HepG2 (cell line): ENCODE measurements around the gene SLC9C2. TPM values are rescaled to one million over a fixed set of nuclear protein-coding genes. Genes with fewer than 3 reads are reported as not detected.

Experiments
- ATAC-seq: fragments of 200-7000 bp; cut with Tn5 transposase; 3 replicates; pipeline ENCODE4 v1.9.1; 2020; ENCODE audit warnings: mild to moderate bottlenecking, moderate library complexity
- BruUV-seq: library from RNA; stranded (reverse); fragments of 400-500 nt; replicated peaks from 2 replicates; lab custom pipeline; 2021; lab: Mats Ljungman, UMichigan
- CTCF ChIA-PET: fragments of 300-600 bp; formaldehyde crosslinking; extraction: SDS; loops from one replicate; lab custom pipeline; 2021; ENCODE audit warnings: low total read pairs, inconsistent platforms, low intra/inter-chr PET ratio; lab: Yijun Ruan, JAX
- POLR2A ChIA-PET: fragments of 350-600 bp; sonication (Branson Sonifier 250); formaldehyde crosslinking; loops from one replicate; lab custom pipeline; 2020; ENCODE audit warnings: antibody characterized with exemption, inconsistent platforms; lab: Yijun Ruan, JAX
- DNase-seq: peaks from one replicate; pipeline ENCODE4 v3.0.0-alpha.2; 2015; ENCODE audit warnings: low spot score
- FAIRE-seq: peaks from 3 replicates; lab custom pipeline; 2011; peaks lifted over from hg19 to GRCh38; lab: Jason Lieb, UNC
- H2AFZ ChIP-seq: one replicate; pipeline ENCODE4 v1.6.1; 2011; ENCODE audit warnings: low read length, inconsistent platforms
- H3K27ac ChIP-seq: fragments of 300-600 bp; 3 replicates; pipeline ENCODE4 v1.8.0; 2011; ENCODE audit warnings: mixed run types, mild to moderate bottlenecking, mixed read lengths, low read length, inconsistent platforms; ENCODE audit not compliant: insufficient read depth; ENCODE audit errors: extremely low read length
- H3K27me3 ChIP-seq, 2 experiments: fragments of 200-600 bp in 1 of 2; 2 replicates in 1 of 2; 3 replicates in 1 of 2; pipeline versions ENCODE4 v1.6.0 to v1.8.0; 2011; ENCODE audit warnings: low read length in 2 of 2, mild to moderate bottlenecking in 2 of 2, moderate library complexity in 2 of 2, inconsistent platforms in 1 of 2; ENCODE audit not compliant: insufficient read depth in 2 of 2, control insufficient read depth in 1 of 2
- H3K36me3 ChIP-seq, 2 experiments: fragments of 200-600 bp in 1 of 2; replicated peaks in 1 of 2; 2 replicates in 1 of 2; 3 replicates in 1 of 2; pipeline versions ENCODE4 v1.5.1 to v1.8.0; 2011; ENCODE audit warnings: low read length in 2 of 2, inconsistent platforms in 1 of 2; ENCODE audit not compliant: insufficient read depth in 2 of 2, control insufficient read depth in 1 of 2
- H3K4me1 ChIP-seq: 2 replicates; pipeline ENCODE4 v1.5.1; 2012; ENCODE audit warnings: low read length, inconsistent platforms; ENCODE audit not compliant: insufficient read depth
- H3K4me2 ChIP-seq: 2 replicates; pipeline ENCODE4 v1.6.0; 2011; ENCODE audit warnings: low read depth, low read length, inconsistent platforms
- H3K4me3 ChIP-seq, 3 experiments: fragments of 200-600 bp in 1 of 3; sonication (generic), shearing (Covaris generic) in 1 of 3; replicated peaks in 1 of 3; 2 replicates each; pipeline ENCODE4 v1.5.1; 2011 to 2016; ENCODE audit warnings: low read length in 3 of 3, inconsistent platforms in 2 of 3, low read depth in 2 of 3, mild to moderate bottlenecking in 2 of 3, control low read depth in 1 of 3, mixed read lengths in 1 of 3; ENCODE audit not compliant: insufficient read depth in 1 of 3
- H3K79me2 ChIP-seq: one replicate; pipeline ENCODE4 v1.6.1; 2011; ENCODE audit warnings: low read length, inconsistent platforms; ENCODE audit not compliant: insufficient read depth
- H3K9ac ChIP-seq: 2 replicates; pipeline ENCODE4 v1.6.0; 2011; ENCODE audit warnings: mild to moderate bottlenecking, low read depth, low read length, inconsistent platforms; ENCODE audit not compliant: insufficient read depth
- H3K9me3 ChIP-seq: 2 replicates; pipeline ENCODE4 v1.5.1; 2012; ENCODE audit warnings: mild to moderate bottlenecking, low read length
- H4K20me1 ChIP-seq: 2 replicates; pipeline ENCODE4 v1.6.0; 2011; ENCODE audit warnings: inconsistent platforms, mild to moderate bottlenecking, low read length, moderate library complexity; ENCODE audit not compliant: insufficient read depth
- CHD2 ChIP-seq: IDR thresholded peaks from 2 replicates; pipeline ENCODE4 v1.6.1; 2011; ENCODE audit warnings: low read depth, low read length, improper control_type of control experiment
- HNRNPH1 ChIP-seq: fragments of 200-400 bp; formaldehyde crosslinking; optimal IDR thresholded peaks from 2 replicates; pipeline ENCODE3; 2017; ENCODE audit warnings: mild to moderate bottlenecking, low read depth, low read length
- RFX5 ChIP-seq: IDR thresholded peaks from 2 replicates; pipeline ENCODE4 v1.6.1; 2011; ENCODE audit warnings: low read depth, low read length, improper control_type of control experiment
- SETDB1 ChIP-seq: sonication (generic); formaldehyde crosslinking; IDR thresholded peaks from 2 replicates; pipeline ENCODE4 v1.5.1; 2020; ENCODE audit warnings: missing genetic modification reagents, mild to moderate bottlenecking, borderline replicate concordance
- ZMYM2 ChIP-seq: sonication (generic); formaldehyde crosslinking; IDR thresholded peaks from 2 replicates; pipeline ENCODE4 v1.8.0; 2022; ENCODE audit warnings: mild to moderate bottlenecking, missing genetic modification reagents
- ZNF225 ChIP-seq: sonication (generic); formaldehyde crosslinking; IDR thresholded peaks from 2 replicates; pipeline ENCODE4 v1.4.0; 2020; ENCODE audit warnings: mild to moderate bottlenecking, missing genetic modification reagents
- ZNF232 ChIP-seq: sonication (generic); formaldehyde crosslinking; IDR thresholded peaks from 2 replicates; pipeline ENCODE4 v1.4.0; 2020; ENCODE audit warnings: missing genetic modification reagents, borderline replicate concordance
- ZNF430 ChIP-seq: sonication (generic); formaldehyde crosslinking; IDR thresholded peaks from 2 replicates; pipeline ENCODE4 v1.9.0; 2021; ENCODE audit warnings: mild to moderate bottlenecking, missing genetic modification reagents
- ZNF614 ChIP-seq: IDR thresholded peaks from 2 replicates; pipeline ENCODE4 v1.6.1; 2018; ENCODE audit warnings: missing biosample characterization, missing genetic modification reagents, inconsistent platforms, borderline replicate concordance
- ZNF775 ChIP-seq: sonication (generic); formaldehyde crosslinking; IDR thresholded peaks from 2 replicates; pipeline ENCODE4 v1.4.0; 2020; ENCODE audit warnings: missing genetic modification reagents, mild to moderate bottlenecking, moderate library complexity, borderline replicate concordance
- ZNF790 ChIP-seq: sonication (generic); formaldehyde crosslinking; IDR thresholded peaks from 2 replicates; pipeline ENCODE4 v1.8.0; 2022; ENCODE audit warnings: missing genetic modification reagents, mild to moderate bottlenecking, borderline replicate concordance
- WGBS: methylation state at CpG from one replicate; pipeline ENCODE4 v1.1.6; 2017; ENCODE audit warnings: low lambda C conversion rate; 5-methylcytosine and 5-hydroxymethylcytosine counted together
- in situ Hi-C: cut with HindIII; loops from 2 replicates; pipeline ENCODE4 v1.10.0; 2017; ENCODE audit warnings: low pct_unique_long_range_greater_than_20kb; ENCODE audit not compliant: extremely low pct_ligation_motif_present
- intact Hi-C: fragments of 100-400 bp; cut with micrococcal nuclease; formaldehyde crosslinking; loops from one replicate; pipeline ENCODE4 v1.10.0; 2022; ENCODE audit not compliant: unreplicated experiment
- polyA plus RNA-seq, 8 experiments: library from polyadenylated mRNA; depleted of rRNA in 3 of 8; stranded (reverse) in 7 of 8; unstranded in 1 of 8; fragments of >200 nt; fragmentation: Illumina TruSeq in 4 of 8; extraction: Trizol in 4 of 8; gene quantifications; 2 replicates each; pipeline versions ENCODE4 v1.2.1 to v1.2.3, GENCODE V29; 2011 to 2016; ENCODE audit warnings: low read depth in 4 of 8, missing spikeins in 1 of 8, mixed read lengths in 1 of 8; ENCODE audit not compliant: insufficient read depth in 1 of 8
- total RNA-seq, 5 experiments: library from RNA; depleted of rRNA; stranded (reverse); fragments of >200 nt; fragmentation: Illumina TruSeq; extraction: Trizol; gene quantifications; 2 replicates each; pipeline ENCODE4 v1.2.3, GENCODE V29; 2016; ENCODE audit warnings: low read depth in 1 of 5
- TF ChIP-seq, protein P1 (sequence below): IDR thresholded peaks from 2 replicates; pipeline ENCODE4 v1.6.1; 2016; ENCODE audit warnings: missing compliant biosample characterization, missing genetic modification reagents, borderline replicate concordance
- TF ChIP-seq, protein P2 (sequence below): sonication (generic); formaldehyde crosslinking; conservative IDR thresholded peaks from 2 replicates; pipeline ENCODE4 v1.4.0; 2020; ENCODE audit warnings: missing genetic modification reagents
- TF ChIP-seq, protein P3 (sequence below): sonication (generic); formaldehyde crosslinking; IDR thresholded peaks from 2 replicates; pipeline ENCODE4 v1.5.0; 2020; ENCODE audit warnings: missing genetic modification reagents
- TF ChIP-seq, protein P4 (sequence below): sonication (generic); formaldehyde crosslinking; IDR thresholded peaks from 2 replicates; pipeline ENCODE4; 2020; ENCODE audit warnings: missing genetic modification reagents, mild to moderate bottlenecking, borderline replicate concordance

The SLC9C2 gene
- total and polyA plus RNA-seq, 2 of the 13 experiments (the other 11 are each of a cell fraction or from before 2014, with no cell fraction given) = 0.03 TPM; not detected in 1

DNA sequence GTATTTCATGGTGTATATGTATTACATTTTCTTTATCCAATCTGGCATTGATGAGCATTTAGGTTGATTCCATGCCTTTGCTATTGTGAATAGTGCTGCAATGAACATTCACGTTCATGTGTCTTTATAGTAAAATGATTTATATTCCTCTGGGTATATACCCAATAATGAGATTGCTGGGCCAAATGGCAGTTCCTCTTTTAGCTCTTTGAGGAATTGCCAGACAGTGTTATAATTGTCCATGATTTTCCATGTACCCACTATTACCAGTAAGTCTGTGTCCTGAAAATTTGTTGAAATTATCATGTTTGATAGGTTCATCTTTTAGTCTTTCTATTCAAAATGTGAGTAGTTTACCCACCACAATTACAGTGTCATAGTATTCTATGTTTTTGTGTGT lies 34.4 kb downstream of the SLC9C2 start:
- no peak overlapping the region for H3K27ac ChIP-seq
- ATAC-seq (no peak), FAIRE-seq (no peak), DNase-seq (no peak)
- H4K20me1 ChIP-seq = no peaks in the 10 kb centered on the region
- H3K36me3 ChIP-seq = no peaks in the 10 kb centered on the region
- no peak overlapping the region for H3K4me2 ChIP-seq
- H3K4me3 ChIP-seq = no peak overlapping the region
- no TSS peak for BruUV-seq
- no peaks in the 10 kb centered on the region; a peak in 1 of 5 replicates for H3K27me3 ChIP-seq
- CTCF ChIA-PET = no interaction called here
- no peak overlapping the region for H3K9ac ChIP-seq
- 0% methylated on average over 1 of the region's 1 CpG for WGBS
- no peaks in the 10 kb centered on the region for H3K79me2 ChIP-seq
- intact Hi-C loops (no loop called here), in situ Hi-C loops (no loop called here)
- H2AFZ ChIP-seq = no peak overlapping the region
- POLR2A ChIA-PET = no interaction called here
- TF ChIP-seq, protein P1, sequence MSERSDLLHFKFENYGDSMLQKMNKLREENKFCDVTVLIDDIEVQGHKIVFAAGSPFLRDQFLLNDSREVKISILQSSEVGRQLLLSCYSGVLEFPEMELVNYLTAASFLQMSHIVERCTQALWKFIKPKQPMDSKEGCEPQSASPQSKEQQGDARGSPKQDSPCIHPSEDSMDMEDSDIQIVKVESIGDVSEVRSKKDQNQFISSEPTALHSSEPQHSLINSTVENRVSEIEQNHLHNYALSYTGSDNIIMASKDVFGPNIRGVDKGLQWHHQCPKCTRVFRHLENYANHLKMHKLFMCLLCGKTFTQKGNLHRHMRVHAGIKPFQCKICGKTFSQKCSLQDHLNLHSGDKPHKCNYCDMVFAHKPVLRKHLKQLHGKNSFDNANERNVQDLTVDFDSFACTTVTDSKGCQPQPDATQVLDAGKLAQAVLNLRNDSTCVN (CRISPR knock-in tag) = no peak
- TF ChIP-seq ZNF232 (CRISPR knock-in tag) (no peak), ZMYM2 (CRISPR knock-in tag) (no peak), HNRNPH1 (no peak), ZNF614 (CRISPR knock-in tag) (no peak), ZNF775 (no peak), CHD2 (no peak), ZNF430 (no peak), ZNF790 (CRISPR knock-in tag) (no peak), ZNF225 (CRISPR knock-in tag) (no peak), RFX5 (no peak), SETDB1 (CRISPR knock-in tag) (no peak)
- TF ChIP-seq, protein P2, sequence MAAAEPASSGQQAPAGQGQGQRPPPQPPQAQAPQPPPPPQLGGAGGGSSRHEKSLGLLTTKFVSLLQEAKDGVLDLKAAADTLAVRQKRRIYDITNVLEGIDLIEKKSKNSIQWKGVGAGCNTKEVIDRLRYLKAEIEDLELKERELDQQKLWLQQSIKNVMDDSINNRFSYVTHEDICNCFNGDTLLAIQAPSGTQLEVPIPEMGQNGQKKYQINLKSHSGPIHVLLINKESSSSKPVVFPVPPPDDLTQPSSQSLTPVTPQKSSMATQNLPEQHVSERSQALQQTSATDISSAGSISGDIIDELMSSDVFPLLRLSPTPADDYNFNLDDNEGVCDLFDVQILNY (CRISPR knock-in tag) = no peak
- TF ChIP-seq, protein P3, sequence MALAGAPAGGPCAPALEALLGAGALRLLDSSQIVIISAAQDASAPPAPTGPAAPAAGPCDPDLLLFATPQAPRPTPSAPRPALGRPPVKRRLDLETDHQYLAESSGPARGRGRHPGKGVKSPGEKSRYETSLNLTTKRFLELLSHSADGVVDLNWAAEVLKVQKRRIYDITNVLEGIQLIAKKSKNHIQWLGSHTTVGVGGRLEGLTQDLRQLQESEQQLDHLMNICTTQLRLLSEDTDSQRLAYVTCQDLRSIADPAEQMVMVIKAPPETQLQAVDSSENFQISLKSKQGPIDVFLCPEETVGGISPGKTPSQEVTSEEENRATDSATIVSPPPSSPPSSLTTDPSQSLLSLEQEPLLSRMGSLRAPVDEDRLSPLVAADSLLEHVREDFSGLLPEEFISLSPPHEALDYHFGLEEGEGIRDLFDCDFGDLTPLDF (CRISPR knock-in tag) = no peak
- TF ChIP-seq, protein P4, sequence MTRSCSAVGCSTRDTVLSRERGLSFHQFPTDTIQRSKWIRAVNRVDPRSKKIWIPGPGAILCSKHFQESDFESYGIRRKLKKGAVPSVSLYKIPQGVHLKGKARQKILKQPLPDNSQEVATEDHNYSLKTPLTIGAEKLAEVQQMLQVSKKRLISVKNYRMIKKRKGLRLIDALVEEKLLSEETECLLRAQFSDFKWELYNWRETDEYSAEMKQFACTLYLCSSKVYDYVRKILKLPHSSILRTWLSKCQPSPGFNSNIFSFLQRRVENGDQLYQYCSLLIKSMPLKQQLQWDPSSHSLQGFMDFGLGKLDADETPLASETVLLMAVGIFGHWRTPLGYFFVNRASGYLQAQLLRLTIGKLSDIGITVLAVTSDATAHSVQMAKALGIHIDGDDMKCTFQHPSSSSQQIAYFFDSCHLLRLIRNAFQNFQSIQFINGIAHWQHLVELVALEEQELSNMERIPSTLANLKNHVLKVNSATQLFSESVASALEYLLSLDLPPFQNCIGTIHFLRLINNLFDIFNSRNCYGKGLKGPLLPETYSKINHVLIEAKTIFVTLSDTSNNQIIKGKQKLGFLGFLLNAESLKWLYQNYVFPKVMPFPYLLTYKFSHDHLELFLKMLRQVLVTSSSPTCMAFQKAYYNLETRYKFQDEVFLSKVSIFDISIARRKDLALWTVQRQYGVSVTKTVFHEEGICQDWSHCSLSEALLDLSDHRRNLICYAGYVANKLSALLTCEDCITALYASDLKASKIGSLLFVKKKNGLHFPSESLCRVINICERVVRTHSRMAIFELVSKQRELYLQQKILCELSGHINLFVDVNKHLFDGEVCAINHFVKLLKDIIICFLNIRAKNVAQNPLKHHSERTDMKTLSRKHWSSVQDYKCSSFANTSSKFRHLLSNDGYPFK = no peak
- H3K4me1 ChIP-seq = no peaks in the 10 kb centered on the region
- no peaks in the 10 kb centered on the region for H3K9me3 ChIP-seq
